ENCODE results near the gene GGACT.
"Not testable (repeated sequence)": the region's sequence is repeated elsewhere in the genome, so short reads cannot be mapped to it uniquely, and the experiment has no call there.

Gene GGACT

GRCh38 chr13:100533588-100534041 is 55.0 kb downstream of the GGACT start:
- no peak for DNase-seq (ENCODE audit: low read depth, low spot score)
- no peak overlapping the region for H3K27ac ChIP-seq

GRCh38 chr13:100532836-100533435 is 55.7 kb downstream of the GGACT start:
- no peak for DNase-seq (ENCODE audit: low read depth, low spot score)
- H3K27ac ChIP-seq: no peak overlapping the region

GRCh38 chr13:100532090-100532766 is 56.4 kb downstream of the GGACT start:
- H3K27ac ChIP-seq: no peak overlapping the region
- no peak for DNase-seq (ENCODE audit: low read depth, low spot score)

DNA sequence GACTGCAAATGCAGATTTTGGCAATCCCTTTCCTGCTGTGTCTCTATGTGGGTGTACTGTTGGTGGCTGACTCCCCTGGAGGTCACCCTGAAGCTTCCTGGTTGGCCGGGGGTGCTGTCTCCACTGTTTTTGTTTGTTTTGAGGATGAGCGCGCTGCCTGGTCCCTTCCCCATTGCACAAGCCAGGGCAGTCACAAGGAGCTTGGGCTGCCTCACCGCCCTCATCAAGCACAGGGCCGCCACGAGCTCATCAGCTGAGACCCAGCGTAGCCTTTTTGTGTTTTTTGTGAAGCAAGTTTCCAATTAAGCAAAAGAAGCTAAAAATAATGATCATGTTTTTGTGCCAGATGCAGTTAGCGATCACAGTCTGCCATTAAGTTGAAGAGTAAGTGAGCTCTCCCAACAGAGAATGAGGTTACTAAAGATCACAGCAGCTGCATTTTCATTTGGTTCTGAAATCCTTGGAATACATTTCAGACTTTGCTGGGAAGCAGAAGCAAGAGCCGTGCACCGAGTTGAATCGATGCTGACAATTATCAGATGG is 57.8 kb downstream of the GGACT start:
- no peak for DNase-seq (ENCODE audit: low read depth, low spot score)
- no peak overlapping the region for H3K27ac ChIP-seq

DNA sequence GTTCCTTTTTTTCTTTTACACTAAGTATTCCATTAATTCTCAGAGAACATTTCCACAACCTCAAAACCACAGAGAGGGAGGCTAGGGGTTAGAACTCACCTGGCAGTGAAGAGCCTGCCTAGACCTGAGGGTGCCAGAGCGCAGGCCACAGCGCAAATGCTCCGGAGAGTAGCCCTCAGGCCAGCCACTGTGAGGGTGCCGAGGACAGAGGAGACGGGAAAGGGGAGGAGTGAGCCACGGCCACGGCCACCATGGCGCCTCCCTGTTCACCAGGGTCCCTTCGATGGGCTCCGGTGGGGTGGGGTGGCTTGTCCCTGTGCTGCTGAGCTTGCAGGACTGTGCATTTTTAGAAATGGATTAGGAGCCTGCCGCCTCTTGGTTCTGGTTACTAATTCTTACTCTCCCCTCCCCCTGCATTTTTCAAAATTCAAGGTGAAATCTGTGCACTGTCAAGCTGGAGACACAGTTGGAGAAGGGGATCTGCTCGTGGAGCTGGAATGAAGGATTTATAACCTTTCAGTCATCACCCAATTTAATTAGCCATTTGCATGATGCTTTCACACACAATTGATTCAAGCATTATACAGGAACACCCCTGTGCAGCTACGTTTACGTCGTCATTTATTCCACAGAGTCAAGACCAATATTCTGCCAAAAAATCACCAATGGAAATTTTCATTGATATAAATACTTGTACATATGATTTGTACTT is 58.8 kb downstream of the GGACT start:
- no peak for DNase-seq (ENCODE audit: low read depth, low spot score)
- no peak overlapping the region for H3K27ac ChIP-seq

DNA sequence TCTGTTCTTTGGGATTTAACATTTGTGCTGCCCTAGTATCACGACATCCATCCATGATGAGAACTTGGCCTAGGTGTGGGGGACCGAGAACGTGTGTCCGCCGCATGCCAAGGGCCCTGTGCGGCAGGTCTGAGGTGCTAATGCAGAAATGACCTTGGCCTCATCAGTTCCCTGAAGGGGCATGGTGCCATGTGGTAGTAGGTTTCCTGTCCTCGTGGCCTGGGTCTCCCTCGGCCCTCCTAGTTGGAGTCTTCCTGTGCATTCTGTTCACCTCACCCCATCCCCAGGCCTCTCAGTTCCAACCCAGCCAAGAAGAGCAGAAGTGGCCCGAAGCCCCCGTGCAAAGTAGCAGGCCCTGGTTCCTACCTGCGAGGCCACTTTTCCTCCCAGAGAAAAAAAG is 59.8 kb downstream of the GGACT start:
- no peak for DNase-seq (ENCODE audit: low read depth, low spot score)

GRCh38 chr13:100528353-100528752 is 60.2 kb downstream of the GGACT start:
- no peak overlapping the region for H3K27ac ChIP-seq
- DNase-seq (ENCODE audit: low read depth, low spot score): no peak

More for the DNA sequence above, 59.8 kb downstream of the GGACT start:
- no peak overlapping the region for H3K27ac ChIP-seq

- H3K27ac ChIP-seq: no peak overlapping the region
- DNase-seq (ENCODE audit: low read depth, low spot score): no peak
Measured at GRCh38 chr13:100527644-100528043, 60.9 kb downstream of the GGACT start.

- no peak overlapping the region for H3K27ac ChIP-seq
- DNase-seq (ENCODE audit: low read depth, low spot score): no peak
Measured at GRCh38 chr13:100526318-100527000, 62.1 kb downstream of the GGACT start.

- no peak for DNase-seq (ENCODE audit: low read depth, low spot score)
- no peak overlapping the region for H3K27ac ChIP-seq
Measured at GRCh38 chr13:100525453-100526317, 62.9 kb downstream of the GGACT start.

DNA sequence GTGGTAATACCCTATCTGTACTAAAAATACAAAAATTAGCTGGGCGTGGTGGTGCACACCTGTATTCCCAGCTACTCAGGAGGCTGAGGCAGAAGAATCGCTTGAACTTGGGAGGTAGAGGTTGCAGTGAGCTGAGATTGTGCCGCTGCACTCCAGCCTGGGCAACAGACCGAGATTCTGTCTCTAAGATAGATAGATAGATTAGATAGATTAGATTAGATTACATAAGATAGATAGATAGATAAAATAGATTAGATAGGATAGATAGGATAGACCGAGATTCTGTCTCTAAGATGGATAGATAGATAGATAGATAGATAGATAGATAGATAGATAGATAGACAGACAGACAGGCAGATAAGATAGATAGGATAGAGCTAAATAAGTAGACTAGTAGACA is 63.9 kb downstream of the GGACT start:
- not testable (repeated sequence) for H3K27ac ChIP-seq; DNase-seq (ENCODE audit: low read depth, low spot score)

DNA sequence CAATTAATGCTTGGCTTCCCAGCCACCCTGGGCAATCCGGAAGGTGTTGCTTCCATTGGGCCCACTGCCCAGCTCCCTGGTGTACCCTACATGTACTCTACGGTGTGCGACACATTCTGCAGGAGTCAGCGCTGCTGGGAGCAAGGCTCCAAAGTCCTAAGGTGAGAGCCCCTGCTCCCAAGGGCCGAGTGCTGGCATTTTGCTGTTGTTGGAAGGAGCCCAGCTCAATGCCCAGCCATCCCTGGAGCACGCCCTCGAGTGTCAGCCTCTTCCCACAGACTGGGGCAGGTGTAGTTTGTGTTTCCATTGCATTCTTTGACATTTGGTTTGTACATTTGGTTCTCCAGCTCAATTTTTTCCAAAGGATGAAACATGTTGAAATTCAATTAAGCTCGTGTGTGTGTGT is 64.6 kb downstream of the GGACT start:
- DNase-seq (ENCODE audit: low read depth, low spot score): no peak
- H3K27ac ChIP-seq: no peak overlapping the region

- no peak overlapping the region for H3K27ac ChIP-seq
Measured at GRCh38 chr13:100523411-100523810, 65.2 kb downstream of the GGACT start.

GRCh38 chr13:100522618-100523309 is 65.8 kb downstream of the GGACT start:
- H3K27ac ChIP-seq: no peak overlapping the region
- DNase-seq (ENCODE audit: low read depth, low spot score): no peak

More at GRCh38 chr13:100523411-100523810, 65.2 kb downstream of the GGACT start:
- DNase-seq (ENCODE audit: low read depth, low spot score): no peak

DNA sequence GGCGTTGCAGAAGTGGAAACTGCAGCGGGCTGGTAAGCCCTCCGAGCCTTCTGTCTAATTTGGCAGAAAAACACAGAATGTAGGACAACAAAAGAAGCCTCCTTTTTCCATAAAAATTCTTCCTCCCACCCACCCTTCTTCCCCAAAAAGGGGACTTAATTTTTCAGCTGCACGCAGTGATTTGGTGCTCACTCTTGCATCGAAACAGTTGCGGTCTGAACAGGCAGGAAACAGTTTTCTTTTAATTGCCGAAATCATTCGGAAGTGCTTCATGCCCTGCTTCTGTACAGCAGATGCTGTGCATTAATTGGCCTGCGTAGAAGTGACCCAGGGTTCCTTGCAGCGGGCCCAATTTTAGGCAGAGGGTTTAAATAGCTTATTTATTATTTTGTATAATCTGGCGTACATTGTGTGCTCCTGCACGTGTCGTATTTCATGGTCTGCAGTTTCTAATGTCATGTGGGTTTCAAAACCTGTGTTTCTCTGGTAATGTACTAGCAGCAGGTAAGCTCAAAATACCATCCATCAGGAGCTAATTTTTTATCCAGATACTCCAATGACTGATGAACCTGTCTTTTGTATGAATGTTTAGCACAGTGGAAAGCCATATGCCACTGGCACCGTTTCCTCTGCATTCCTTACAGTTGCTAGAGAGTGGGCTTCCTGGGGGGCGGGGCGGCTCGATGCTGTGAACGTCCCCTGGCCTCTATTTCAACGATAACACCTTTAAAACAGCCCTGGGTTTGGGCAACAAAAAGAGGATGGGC is 66.6 kb downstream of the GGACT start:
- no peak for DNase-seq (ENCODE audit: low read depth, low spot score)
- H3K27ac ChIP-seq: no peak overlapping the region

GRCh38 chr13:100520936-100521850 is 67.4 kb downstream of the GGACT start:
- DNase-seq (ENCODE audit: low read depth, low spot score): no peak
- no peak overlapping the region for H3K27ac ChIP-seq

DNA sequence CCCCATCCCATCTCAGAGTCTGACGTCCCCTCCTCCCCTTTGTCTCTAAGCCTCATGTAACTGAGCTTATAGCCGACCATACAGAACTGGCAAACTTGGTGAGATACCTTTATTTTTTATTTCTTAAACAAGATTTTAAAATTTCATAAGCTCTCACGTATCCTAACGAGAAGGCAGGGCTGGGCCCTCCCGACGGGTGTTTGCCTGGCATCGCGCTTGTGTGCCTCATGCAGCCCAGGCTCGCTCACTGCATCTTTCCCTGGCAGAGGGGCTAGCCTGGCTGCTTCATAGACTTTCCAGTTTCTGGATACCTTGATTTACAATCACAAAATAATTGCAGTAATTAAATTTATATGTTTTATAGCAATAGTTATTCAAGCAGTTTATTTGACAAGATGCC is 69.0 kb downstream of the GGACT start:
- no peak for DNase-seq (ENCODE audit: low read depth, low spot score)
- no peak overlapping the region for H3K27ac ChIP-seq

All from epithelial cell of prostate (primary cell).